Central memory CD8-positive, alpha-beta T cell (primary cell): ENCODE data around the gene PIGR.

Experiments used
- ATAC-seq: fragments of 150-1000 bp; cut with Tn5 transposase; replicated peaks from 2 replicates; pipeline ENCODE4 v1.10.0; 2022; ENCODE audit warnings: mild to moderate bottlenecking, moderate FRiP score, moderate number of reproducible peaks; ENCODE audit not compliant: poor library complexity, severe bottlenecking; ENCODE audit errors: extremely low read depth
- DNase-seq, 2 donors: peaks; one replicate each; pipeline ENCODE4 v3.0.0; 2021; ENCODE audit warnings: low spot score in 2 of 2
- H3K27ac Mint-ChIP-seq: one replicate; pipeline ENCODE4 v1.8.0; 2022; ENCODE audit warnings: low read depth, mild to moderate bottlenecking, moderate library complexity, mixed read lengths
- H3K27me3 Mint-ChIP-seq: one replicate; pipeline ENCODE4 v1.8.0; 2022; ENCODE audit warnings: mixed read lengths
- H3K36me3 Mint-ChIP-seq: one replicate; pipeline ENCODE4 v1.8.0; 2022; ENCODE audit warnings: mild to moderate bottlenecking, moderate library complexity, mixed read lengths; ENCODE audit not compliant: insufficient read depth
- H3K4me1 Mint-ChIP-seq: one replicate; pipeline ENCODE4 v1.8.0; 2022; ENCODE audit warnings: mixed read lengths
- H3K4me3 Mint-ChIP-seq: one replicate; pipeline ENCODE4 v1.8.0; 2022; ENCODE audit warnings: mild to moderate bottlenecking, moderate library complexity, mixed read lengths
- H3K9me3 Mint-ChIP-seq: one replicate; pipeline ENCODE4 v1.8.0; 2022; ENCODE audit warnings: mixed read lengths

Gene PIGR

DNA sequence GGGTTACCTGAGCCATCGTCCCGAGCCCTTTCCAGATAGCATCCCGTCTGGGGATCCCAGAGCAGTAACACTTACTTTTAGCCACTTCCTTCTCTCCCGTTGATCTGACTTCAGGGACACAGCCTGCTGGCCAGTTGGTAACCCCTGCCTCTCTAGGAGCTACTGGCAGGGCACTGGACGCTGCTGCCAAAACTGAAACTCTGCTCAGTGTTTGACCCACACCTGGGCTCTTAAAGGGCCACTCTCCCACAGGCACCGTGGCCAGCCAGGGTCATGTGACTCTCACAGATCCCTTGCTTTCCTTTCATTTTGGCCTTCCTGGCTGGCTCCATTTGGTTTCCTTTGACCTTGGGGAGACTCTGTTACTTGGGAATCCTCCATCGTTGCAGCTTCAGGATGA is at the start of gene PIGR:
Gene PIGR (minus strand): TSS at position 206 of the 400 bp plus-strand sequence. CDS start 5,935 bp downstream, outside the sequence.
- Mint-ChIP-seq H3K9me3 (no peaks in the 10 kb centered on the region), H3K36me3 (peaks cover 3% of the 10 kb centered on the region), H3K27ac (no peak within 1 kb of the TSS), H3K4me3 (no peak within 1 kb of the TSS), H3K4me1 (peaks cover 30% of the 10 kb centered on the region), H3K27me3 (no peaks in the 10 kb centered on the region)
- no peak for ATAC-seq
- DNase-seq = no peak

GRCh38 chr1:206992790-206993189 is 46.5 kb upstream of the PIGR start:
- Mint-ChIP-seq H3K27me3 (peaks cover 78% of the 10 kb centered on the region), H3K4me3 (no peak overlapping the region), H3K36me3 (peaks cover 2% of the 10 kb centered on the region), H3K9me3 (no peaks in the 10 kb centered on the region), H3K4me1 (no peaks in the 10 kb centered on the region), H3K27ac (no peak overlapping the region)
- ATAC-seq (no peak), DNase-seq (no peak)

- Mint-ChIP-seq H3K36me3 (peaks cover 3% of the 10 kb centered on the region), H3K9me3 (no peaks in the 10 kb centered on the region), H3K27ac (no peak overlapping the region), H3K27me3 (peaks cover 83% of the 10 kb centered on the region), H3K4me1 (no peaks in the 10 kb centered on the region), H3K4me3 (no peak overlapping the region)
- ATAC-seq (no peak), DNase-seq (no peak)
Measured at GRCh38 chr1:206987873-206988272, 41.6 kb upstream of the PIGR start.

GRCh38 chr1:206986885-206987284 is 40.6 kb upstream of the PIGR start:
- Mint-ChIP-seq H3K27me3 (peaks cover 73% of the 10 kb centered on the region), H3K9me3 (no peaks in the 10 kb centered on the region), H3K36me3 (peaks cover 3% of the 10 kb centered on the region), H3K27ac (no peak overlapping the region), H3K4me1 (no peaks in the 10 kb centered on the region), H3K4me3 (no peak overlapping the region)
- ATAC-seq = no peak
- no peak for DNase-seq

- DNase-seq (no peak), ATAC-seq (no peak)
- no peak overlapping the region for H3K27ac Mint-ChIP-seq
- no peaks in the 10 kb centered on the region for H3K4me1 Mint-ChIP-seq
- H3K36me3 Mint-ChIP-seq = peaks cover 3% of the 10 kb centered on the region
- H3K9me3 Mint-ChIP-seq = no peaks in the 10 kb centered on the region
- peaks cover 68% of the 10 kb centered on the region for H3K27me3 Mint-ChIP-seq
- no peak overlapping the region for H3K4me3 Mint-ChIP-seq
Measured at GRCh38 chr1:206986402-206986801, 40.1 kb upstream of the PIGR start.

GRCh38 chr1:206985162-206985749 is 39.0 kb upstream of the PIGR start:
- no peaks in the 10 kb centered on the region for H3K4me1 Mint-ChIP-seq
- peaks cover 3% of the 10 kb centered on the region for H3K36me3 Mint-ChIP-seq
- no peaks in the 10 kb centered on the region for H3K9me3 Mint-ChIP-seq
- no peak overlapping the region for H3K27ac Mint-ChIP-seq
- no peak overlapping the region for H3K4me3 Mint-ChIP-seq
- DNase-seq (no peak), ATAC-seq (no peak)
- H3K27me3 Mint-ChIP-seq = peaks cover 57% of the 10 kb centered on the region

- Mint-ChIP-seq H3K36me3 (peaks cover 3% of the 10 kb centered on the region), H3K27ac (no peak overlapping the region), H3K4me1 (no peaks in the 10 kb centered on the region), H3K4me3 (no peak overlapping the region), H3K27me3 (peaks cover 32% of the 10 kb centered on the region), H3K9me3 (no peaks in the 10 kb centered on the region)
- no peak for ATAC-seq
- DNase-seq = peak; percentile 42 to 47
Measured at GRCh38 chr1:206982216-206982615, 36.0 kb upstream of the PIGR start.

- H3K27me3 Mint-ChIP-seq = peaks cover 9% of the 10 kb centered on the region
- H3K9me3 Mint-ChIP-seq = no peaks in the 10 kb centered on the region
- H3K4me1 Mint-ChIP-seq = no peaks in the 10 kb centered on the region
- no peak for DNase-seq
- no peak overlapping the region for H3K4me3 Mint-ChIP-seq
- H3K27ac Mint-ChIP-seq = no peak overlapping the region
- peaks cover 1% of the 10 kb centered on the region for H3K36me3 Mint-ChIP-seq
- no peak for ATAC-seq
Measured at GRCh38 chr1:206979379-206980043, 33.2 kb upstream of the PIGR start.

DNA sequence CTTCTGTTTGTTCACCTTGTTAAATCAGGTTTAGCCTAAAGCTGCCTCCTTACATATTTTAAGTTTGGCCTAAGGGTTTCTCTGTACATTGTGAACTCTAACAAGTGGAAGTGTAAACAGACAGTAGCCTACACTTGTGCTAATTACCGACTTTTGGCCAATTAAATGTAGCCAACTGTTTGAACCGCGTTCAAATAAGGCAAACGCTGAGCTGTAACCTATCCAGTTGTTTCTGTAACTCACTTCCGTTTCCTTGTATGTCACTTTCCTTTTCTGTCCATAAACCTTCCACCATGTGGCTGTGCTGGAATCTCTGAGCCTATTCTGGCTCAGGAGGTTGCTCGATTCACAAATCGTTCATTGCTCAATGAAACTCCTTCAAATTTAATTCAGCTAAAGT is 32.0 kb upstream of the PIGR start:
- Mint-ChIP-seq H3K4me1 (no peaks in the 10 kb centered on the region), H3K9me3 (no peaks in the 10 kb centered on the region), H3K27me3 (peaks cover under 1% of the 10 kb centered on the region), H3K27ac (no peak overlapping the region), H3K36me3 (peaks cover 1% of the 10 kb centered on the region), H3K4me3 (no peak overlapping the region)
- DNase-seq (no peak), ATAC-seq (no peak)

GRCh38 chr1:206975306-206975705 is 29.0 kb upstream of the PIGR start:
- peaks cover 1% of the 10 kb centered on the region for H3K36me3 Mint-ChIP-seq
- no peaks in the 10 kb centered on the region for H3K4me1 Mint-ChIP-seq
- H3K27ac Mint-ChIP-seq = no peak overlapping the region
- ATAC-seq = no peak
- DNase-seq = no peak
- H3K4me3 Mint-ChIP-seq = no peak overlapping the region
- H3K9me3 Mint-ChIP-seq = no peaks in the 10 kb centered on the region
- peaks cover 14% of the 10 kb centered on the region for H3K27me3 Mint-ChIP-seq

DNA sequence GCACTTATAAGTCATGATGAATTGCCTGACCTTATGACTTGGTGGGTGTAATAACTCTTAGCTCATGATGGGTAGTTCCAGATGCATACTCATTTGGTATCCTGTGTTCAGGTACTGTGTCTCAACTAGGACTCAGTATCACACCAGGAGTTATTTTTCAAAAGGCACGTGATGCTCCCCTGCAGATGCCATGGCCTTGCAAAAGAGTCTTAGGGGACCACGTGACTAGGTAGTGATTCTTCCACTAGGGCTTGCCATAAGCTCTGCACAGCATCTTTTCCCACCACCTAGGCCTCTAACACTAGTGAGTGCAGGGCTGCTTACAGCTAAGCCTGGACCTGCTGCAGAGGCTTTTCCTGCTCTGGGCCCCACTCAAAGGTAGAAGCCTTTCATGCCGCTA is 27.9 kb upstream of the PIGR start:
- H3K9me3 Mint-ChIP-seq = no peaks in the 10 kb centered on the region
- DNase-seq (no peak), ATAC-seq (no peak)
- H3K4me1 Mint-ChIP-seq = peaks cover 5% of the 10 kb centered on the region
- peaks cover 1% of the 10 kb centered on the region for H3K36me3 Mint-ChIP-seq
- H3K27me3 Mint-ChIP-seq = peaks cover 26% of the 10 kb centered on the region
- no peak overlapping the region for H3K27ac Mint-ChIP-seq
- no peak overlapping the region for H3K4me3 Mint-ChIP-seq

DNA sequence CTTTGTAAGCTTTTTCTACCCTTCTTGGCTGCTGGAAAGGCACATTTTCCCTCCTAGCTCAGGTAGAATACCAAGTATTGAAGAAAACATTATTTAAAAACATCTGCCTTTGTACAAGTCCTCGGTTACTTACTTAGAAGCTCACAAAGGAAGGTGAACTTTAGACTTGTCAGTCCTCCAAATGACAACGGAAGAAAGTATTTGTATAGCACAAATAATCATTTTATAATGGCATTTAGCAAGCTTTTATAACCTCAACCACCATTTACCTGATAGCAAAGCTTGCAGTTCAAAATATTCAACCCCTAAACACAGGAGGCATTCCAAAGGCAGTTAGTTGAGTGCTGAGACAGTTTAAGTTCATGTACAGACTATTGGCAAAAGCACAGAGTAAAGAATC is 26.5 kb upstream of the PIGR start:
- Mint-ChIP-seq H3K9me3 (no peaks in the 10 kb centered on the region), H3K27me3 (peaks cover 34% of the 10 kb centered on the region), H3K4me1 (peaks cover 8% of the 10 kb centered on the region), H3K27ac (no peak overlapping the region), H3K4me3 (no peak overlapping the region), H3K36me3 (no peaks in the 10 kb centered on the region)
- no peak for ATAC-seq
- DNase-seq = no peak

DNA sequence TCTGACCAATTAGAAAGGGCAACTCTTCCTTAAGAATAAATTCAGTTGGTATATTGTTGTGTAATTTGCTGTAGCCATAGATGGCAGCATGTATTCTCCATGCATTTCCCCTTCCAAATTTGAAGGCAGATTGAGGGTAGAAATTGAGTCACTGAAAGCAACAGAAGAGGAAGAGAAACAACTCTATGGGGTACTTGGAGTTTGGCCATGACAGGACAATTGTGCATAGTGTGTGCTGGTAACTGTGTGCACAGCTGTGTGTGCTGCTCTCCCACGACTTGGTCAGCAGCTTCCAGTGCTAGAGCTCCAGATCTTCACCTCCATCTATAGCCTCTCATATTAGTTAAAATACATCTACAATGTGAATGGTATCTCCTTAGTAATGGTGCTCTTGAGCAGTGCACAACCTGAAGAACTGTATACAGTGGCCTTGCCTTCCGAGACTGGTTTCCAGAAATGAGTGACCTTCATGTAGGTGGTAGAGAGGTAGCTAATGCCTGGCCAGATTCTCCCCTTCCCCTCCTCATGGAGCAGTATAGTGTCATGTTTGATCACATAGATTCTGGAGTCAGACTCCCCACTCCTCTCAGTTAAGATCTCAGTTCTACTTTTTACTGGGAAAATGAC is 24.9 kb upstream of the PIGR start:
- no peak overlapping the region for H3K27ac Mint-ChIP-seq
- no peak overlapping the region for H3K4me3 Mint-ChIP-seq
- peaks cover 39% of the 10 kb centered on the region for H3K27me3 Mint-ChIP-seq
- H3K4me1 Mint-ChIP-seq = peaks cover 15% of the 10 kb centered on the region
- ATAC-seq (no peak), DNase-seq (no peak)
- H3K9me3 Mint-ChIP-seq = no peaks in the 10 kb centered on the region
- H3K36me3 Mint-ChIP-seq = peaks cover 2% of the 10 kb centered on the region
